ENCODE measurements around the gene DDIAS.
"Not testable (repeated sequence)": the region's sequence is repeated elsewhere in the genome, so short reads cannot be mapped to it uniquely, and the experiment has no call there.

The DDIAS gene, protein sequence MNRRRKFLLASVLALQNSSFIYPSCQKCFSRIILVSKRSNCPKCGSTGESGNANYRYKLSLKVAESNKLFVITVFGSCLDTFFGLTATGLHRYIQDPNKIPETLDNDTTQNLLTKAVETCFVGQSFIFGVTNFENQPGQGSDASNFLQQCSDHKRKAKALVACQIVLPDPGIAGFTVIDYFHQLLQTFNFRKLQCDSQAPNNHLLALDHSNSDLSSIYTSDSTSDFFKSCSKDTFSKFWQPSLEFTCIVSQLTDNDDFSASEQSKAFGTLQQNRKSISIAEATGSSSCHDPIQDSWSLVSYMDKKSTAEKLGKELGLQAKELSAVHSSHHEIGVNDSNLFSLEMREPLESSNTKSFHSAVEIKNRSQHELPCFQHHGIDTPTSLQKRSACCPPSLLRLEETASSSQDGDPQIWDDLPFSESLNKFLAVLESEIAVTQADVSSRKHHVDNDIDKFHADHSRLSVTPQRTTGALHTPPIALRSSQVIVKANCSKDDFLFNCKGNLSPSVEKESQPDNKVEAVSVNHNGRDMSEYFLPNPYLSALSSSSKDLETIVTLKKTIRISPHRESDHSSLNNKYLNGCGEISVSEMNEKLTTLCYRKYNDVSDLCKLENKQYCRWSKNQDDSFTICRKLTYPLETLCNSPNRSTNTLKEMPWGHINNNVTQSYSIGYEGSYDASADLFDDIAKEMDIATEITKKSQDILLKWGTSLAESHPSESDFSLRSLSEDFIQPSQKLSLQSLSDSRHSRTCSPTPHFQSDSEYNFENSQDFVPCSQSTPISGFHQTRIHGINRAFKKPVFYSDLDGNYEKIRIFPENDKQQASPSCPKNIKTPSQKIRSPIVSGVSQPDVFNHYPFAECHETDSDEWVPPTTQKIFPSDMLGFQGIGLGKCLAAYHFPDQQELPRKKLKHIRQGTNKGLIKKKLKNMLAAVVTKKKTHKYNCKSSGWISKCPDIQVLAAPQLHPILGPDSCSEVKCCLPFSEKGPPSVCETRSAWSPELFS

GRCh38 chr11:82901165-82901921 lies at the start of gene DDIAS:
Gene DDIAS (plus strand): TSS chr11:82901736. CDS start chr11:82914739, 13,003 bp downstream.
- peak; percentile 99 for DNase-seq

GRCh38 chr11:82854242-82854641 lies 47.3 kb upstream of the DDIAS start:
- DNase-seq, result no peak

DNA sequence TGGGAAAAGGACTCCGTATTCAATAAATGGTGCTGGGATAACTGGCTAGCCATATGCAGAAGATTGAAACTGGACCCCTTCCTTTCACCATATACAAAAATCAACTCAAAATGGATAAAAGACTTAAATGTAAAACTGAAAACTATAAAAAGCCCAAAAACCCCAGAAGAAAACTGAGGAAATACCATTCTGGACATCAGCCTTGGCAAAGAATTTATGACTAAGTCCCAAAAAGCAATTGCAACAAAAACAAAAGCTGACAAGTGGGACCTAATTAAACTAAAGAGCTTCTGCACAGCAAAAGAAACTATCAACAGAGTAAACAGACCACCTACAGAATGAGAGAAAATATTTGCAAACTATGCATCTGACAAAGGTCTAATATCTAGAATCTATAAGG lies 46.6 kb upstream of the DDIAS start:
- DNase-seq, result not testable (repeated sequence)

GRCh38 chr11:82855616-82856015 lies 45.9 kb upstream of the DDIAS start:
- no peak for DNase-seq

- DNase-seq, result no peak
Observed at GRCh38 chr11:82857145-82857544, 44.4 kb upstream of the DDIAS start.

DNA sequence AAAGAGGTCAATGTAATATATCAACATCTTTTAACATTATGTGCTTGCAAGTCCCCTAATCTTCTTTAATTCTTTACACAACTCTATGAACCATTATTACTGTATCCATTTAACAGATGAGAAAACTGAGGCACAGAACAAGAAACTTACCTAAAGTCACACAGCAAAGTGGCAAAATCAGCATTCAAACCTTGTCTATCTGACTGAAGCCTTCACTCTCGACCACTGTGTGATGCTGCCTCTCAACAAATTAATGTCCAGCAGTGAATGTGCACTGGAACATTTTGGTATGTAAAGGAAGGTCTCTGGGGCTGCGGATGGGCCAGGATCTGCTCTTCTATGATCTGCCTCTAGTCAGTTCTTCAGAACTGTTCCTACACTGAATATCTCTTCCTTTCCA lies 43.4 kb upstream of the DDIAS start:
- DNase-seq, result no peak

GRCh38 chr11:82858556-82859091 lies 42.9 kb upstream of the DDIAS start:
- no peak for DNase-seq

GRCh38 chr11:82859750-82860149 lies 41.8 kb upstream of the DDIAS start:
- DNase-seq, result no peak

DNA sequence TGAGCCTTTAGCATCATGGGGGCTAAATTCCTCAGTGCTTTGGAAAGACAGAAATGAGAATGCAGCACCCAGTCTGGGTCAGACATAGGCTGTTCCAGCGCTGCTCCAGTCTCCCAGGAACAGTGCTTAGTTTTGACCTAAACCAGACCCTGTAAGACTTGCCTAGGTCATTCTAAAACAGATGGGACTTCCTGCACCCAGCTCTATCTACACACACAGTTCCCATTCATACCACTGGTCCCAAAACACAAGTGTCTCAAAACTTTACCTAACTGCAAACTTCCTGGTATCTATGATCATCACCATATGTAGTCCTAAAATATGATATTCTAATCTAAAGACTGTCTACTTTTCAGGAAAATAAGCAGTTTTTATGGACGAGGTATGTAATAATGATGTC lies 39.2 kb upstream of the DDIAS start:
- DNase-seq, result no peak

GRCh38 chr11:82863209-82863608 lies 38.3 kb upstream of the DDIAS start:
- no peak for DNase-seq

DNA sequence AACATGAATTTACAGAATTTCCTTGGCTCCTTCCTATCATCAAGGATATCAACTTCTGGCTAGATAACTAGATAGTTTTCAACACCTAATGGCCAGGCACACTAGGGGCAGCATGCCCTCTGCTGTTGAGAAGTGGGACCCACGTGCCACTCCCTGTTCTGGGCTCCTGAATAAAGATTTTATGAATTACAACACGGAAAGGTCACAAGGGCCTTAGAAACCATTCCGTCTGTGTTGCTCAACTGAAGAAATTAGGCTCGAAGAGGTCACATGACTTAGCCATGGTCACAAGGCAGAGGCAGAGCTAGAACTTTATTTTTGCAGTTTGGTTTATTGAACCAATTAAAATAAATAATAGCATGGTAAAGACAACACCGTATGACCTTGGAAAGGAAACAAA lies 37.3 kb upstream of the DDIAS start:
- DNase-seq, result peak; percentile 73

- DNase-seq, result no peak
Observed at GRCh38 chr11:82865841-82866240, 35.7 kb upstream of the DDIAS start.

DNA sequence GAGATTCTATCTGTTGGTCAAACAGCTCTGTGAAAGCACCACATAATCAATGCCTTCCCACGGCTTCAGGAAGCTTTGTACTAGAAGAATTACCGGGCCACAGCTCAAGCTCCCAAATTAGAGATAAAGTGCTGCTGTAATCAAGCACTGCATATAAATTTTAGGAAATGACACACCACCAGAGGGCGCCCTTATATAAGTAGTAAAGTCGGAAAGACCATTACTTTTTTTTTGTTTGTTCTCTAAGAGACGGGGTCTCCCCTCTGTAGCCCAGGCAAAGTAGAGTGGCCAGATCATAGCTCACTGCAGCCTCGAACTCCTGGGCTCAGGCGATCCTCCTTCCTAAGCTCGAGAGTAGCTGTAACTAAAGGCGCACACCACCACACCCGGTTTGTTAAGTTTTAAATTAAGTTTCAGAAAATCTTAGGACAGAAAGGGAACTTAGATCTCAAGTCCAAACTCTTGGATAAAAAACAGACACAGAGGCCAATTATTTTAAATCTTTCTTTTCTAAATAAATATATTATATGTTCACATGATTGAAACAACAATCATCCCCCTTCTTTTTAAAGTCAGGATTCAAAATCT lies 33.9 kb upstream of the DDIAS start:
- peak; percentile 85 for DNase-seq

- no peak for DNase-seq
Observed at GRCh38 chr11:82869657-82870056, 31.9 kb upstream of the DDIAS start.

DNA sequence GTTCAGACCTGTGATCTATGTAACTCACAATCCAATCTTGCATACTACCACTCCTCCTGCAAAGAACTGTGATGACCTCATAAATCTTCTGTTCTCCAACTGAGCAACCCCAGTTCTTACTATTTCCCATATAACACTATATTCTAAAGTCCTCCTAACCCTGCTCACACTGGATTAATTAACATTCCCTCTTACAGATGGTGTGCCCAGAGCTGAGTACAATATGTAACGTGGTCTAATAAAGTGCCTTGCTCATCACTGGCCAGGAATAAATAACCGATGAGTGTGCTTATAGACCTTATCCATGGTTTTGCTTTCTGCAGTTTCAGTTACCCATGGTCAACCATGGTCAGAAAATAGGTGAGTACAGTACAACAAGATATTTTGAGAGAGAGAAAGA lies 29.9 kb upstream of the DDIAS start:
- DNase-seq, result no peak

- DNase-seq, result no peak
Observed at GRCh38 chr11:82872377-82873150, 29.0 kb upstream of the DDIAS start.

DNA sequence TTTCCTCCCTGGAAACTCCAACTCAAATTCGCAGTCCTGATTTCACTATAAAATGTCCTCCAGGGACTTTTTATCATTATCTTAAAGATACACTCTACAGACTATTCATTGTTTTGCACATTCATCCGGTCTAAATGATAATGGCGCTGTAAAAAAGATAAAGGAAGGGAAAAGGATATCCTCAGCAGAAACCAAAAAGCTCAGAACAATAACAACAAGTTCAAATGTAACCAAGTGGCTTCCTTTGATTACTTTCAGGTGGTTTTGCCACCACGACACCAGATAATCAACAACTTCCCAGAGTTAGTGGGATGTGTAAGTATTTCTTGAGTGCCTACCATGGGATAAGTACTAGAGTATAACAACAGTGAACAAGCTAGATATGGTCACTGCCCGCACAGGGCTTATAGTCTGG lies 27.6 kb upstream of the DDIAS start:
- DNase-seq, result peak; percentile 28

DNA sequence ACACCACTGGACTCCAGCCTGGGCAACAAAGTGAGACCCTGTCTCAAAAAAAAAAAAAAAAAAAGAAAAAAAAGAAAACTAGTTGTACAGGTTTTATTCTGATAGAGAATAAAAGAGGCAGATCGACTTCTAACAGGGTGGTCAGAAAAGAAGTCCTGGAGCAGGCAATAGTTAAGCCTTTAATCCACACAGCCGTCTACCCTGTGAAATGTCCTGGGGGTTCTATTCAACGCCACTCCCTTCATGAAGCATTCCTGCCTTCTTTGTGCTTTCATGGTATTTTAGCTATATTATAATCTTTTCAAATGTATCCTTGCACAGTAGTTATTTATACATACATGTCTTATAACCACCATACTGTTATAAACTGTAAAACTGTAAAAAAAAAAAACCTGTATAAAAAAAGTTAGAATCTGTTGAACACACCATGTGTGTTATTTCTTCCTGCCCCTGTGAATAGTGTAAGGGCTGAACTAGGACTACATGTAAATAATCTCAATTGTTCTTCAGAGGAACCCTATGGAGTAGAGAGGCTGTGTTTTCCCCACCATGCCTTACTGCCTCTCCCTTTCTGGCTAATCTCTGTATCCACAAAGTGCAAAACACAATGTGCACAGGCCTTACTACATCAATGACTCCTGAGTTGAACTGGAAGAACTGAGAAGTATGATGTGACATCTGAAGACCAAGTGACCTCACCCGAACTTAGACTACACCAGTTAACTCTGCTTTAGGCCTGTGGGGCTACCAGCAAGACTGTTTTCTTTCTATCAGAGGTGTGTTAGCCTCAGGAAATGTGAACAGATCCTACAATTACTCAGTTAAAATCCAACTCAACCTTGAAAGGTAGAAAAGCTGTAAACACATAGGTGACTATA lies 26.7 kb upstream of the DDIAS start:
- DNase-seq, result no peak

GRCh38 chr11:82883853-82884252 lies 17.7 kb upstream of the DDIAS start:
- DNase-seq, result no peak

Measured in hematopoietic multipotent progenitor cell treated with erythropoietin and hydrocortisone succinate and interleukin-3 and kit ligand, for 8 days (in vitro differentiated cells).